Mesenteric fat pad (tissue), 1 donor: ENCODE measurements around the gene COL5A1. TPM values are rescaled to one million over a fixed set of nuclear protein-coding genes. Genes with fewer than 3 reads are reported as not detected.
"Not testable (repeated sequence)": the region's sequence is repeated elsewhere in the genome, so short reads cannot be mapped to it uniquely, and the experiment has no call there.

ENCODE experiments used
- DNase-seq: peaks from one replicate; pipeline ENCODE4 v3.0.0-alpha.2; 2020; ENCODE audit warnings: low spot score
- total RNA-seq: library from RNA; stranded (reverse); fragmentation: NEBNext Ultra II Directional; extraction: Animal tissue kit (Norgen Biotek cat#: 25700); gene quantifications from one replicate; pipeline ENCODE4 v1.2.1, GENCODE V29; 2021
- donor health status: DM: yes; HTN: yes; CAD: no.

COL5A1 gene
- total RNA-seq, 1 donor from 2014 or later: 84.7 TPM

DNA sequence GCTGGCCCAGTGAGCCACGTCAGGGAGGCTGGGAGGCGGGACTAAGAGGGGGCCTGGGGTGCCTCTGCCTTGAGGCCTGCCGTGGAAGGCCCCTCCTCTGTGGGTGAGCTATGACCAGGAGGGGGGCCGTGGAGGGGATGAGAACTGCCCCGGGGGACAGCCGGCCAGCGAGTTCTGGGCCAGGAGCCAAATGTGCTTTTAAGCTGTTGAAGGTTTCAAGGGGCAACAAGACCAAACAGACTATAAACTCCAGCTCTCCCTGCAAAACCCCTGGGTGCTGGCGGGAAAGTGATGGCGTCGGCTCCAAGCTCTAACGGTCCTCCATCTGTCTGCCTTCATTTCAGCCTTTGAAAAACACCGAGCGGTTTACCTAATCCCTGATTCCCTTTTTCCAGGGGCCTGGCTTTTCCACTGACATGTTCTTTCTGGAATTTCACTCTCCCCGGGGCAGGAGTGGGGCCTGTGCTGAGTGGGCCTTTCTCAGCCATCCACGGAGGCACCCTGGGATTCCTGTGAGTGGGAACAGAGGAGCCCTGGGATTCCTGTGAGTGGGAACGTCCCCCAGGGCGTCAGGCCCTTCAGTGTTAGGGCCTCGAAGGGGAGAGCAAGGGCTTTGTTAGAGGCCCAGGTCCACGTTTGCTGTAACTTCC is 65.6 kb downstream of the COL5A1 start:
- no peak for DNase-seq

DNA sequence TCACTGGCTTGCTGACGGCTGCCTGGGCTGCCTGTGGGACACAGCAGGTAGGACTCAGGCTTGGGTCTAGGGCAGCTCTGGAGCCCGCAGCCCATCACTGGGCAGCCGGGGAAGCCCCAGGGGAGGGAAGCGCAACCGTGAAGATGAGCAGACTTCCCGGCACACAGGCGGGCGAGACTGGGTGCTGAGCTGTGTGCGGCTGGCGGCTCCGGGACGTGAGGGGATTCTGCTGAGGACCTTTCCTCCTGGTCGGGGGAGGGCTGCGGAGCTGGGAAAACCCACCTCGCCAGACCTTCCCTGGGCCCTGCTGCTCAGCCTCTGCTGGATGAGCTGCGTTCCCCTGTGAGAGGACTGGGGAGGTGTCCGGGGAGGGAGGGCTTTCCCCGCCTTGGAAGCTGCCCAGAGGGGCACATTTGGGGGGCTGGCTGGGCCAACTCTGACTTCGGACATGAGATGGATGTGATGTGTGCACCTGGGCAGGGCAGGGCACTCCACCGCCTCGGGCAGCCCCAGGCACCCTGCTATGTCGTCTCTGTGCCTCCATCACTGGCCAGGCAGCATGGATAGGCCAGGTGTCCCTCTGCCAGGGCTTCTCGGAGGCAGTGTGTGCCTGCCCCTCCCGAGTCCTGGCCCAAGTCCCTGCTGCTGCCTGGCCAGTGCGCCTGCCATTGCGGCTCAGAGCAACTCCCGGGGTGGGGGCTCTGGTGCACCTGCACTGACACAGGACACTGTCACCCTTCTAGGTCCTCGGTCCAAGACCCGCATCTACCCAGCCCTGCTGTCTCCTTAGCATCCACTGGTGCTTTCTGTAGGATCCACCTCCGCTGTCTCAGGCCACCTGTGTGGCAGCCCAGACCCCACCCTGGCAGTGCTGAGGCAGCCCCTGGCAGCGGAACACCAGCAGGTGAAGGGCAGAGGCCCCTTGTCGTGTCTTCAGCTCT is 66.4 kb downstream of the COL5A1 start:
- no peak for DNase-seq

DNA sequence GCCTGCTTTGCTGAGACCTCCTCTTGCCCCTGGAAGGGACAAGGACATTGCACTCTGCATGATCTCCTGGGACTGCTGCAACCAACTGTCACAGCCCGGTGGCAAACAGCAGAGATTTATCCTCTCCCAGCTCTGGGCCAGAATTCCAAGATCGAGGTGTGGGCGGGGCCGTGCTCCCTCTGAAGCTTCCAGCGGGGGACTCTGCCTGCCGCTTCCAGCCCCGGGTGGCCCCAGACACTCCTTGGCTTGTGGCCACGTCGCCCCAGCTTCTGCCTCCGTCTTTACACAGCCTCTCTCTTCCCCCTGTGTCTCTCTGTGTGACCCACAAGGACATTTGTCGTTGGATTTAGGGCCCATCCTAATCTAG is 67.1 kb downstream of the COL5A1 start:
- DNase-seq: no peak

DNA sequence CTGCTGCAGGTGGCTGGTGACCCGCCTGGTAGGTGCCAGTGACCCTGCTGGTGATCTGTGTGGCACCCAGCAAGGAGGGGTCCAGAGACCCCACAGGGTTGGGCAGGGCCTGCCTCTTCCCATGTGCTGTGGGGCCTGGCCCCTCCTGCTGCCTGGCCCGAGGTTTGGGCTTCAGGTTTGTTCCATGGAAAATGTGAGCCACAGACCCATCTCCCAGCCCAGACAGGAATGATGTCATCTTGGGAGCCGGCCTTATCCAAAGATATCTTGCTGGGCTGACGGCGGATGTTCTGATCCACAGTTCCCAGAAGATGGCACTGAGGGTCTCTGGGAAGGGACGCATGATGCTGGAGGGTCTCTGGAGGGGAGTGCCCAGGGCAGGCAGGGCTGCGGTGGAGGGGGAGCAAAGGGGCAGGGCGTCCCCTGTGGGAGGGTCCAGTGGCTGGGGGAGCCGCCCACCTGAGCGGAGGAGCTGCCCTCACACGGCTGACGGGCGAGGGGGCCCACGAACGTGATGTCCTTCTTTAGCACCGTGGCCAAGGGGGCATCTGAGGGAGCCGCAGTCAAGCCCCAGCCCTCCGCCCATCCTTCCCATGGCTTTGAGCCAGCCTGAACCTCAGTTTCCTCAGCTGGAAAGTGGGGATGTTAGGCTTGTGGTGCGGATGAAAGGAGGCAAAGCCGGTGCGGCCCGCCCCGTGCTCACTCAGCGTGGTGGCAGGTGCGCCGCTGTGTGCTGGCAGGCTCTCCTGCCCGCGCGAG is 68.1 kb downstream of the COL5A1 start:
- no peak for DNase-seq

DNA sequence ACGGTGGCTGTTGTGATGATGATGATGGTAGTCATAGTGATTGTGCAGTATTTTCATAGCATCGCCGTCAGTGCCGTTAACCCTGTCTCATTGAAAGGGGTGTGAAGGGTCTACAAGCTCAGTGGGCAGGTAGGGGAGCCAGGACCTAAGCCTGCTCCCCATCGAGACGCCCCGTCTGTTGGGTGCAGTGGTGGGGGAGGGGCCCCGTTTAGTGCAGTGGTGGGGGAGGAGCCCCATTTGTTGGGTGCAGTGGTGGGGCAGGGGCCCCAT is 68.6 kb downstream of the COL5A1 start:
- DNase-seq: no peak

DNA sequence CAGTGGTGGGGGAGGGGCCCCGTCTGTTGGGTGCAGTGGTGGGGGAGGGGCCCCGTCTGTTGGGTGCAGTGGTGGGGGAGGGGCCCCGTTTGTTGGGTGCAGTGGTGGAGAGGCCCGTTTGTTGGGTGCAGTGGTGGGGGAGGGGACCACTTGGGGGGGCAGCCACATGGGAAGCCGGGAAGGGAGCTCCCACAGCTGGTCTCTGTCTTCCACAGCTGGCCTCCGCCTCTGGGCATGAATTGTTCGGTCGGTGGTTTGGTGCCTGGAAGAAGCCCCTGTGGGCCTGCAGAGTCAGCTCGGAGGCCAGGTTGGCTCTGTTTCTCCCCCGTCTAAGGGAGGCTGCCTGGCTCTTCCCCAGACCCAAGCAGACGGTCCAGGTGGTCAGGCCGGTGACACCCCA is 69.3 kb downstream of the COL5A1 start:
- no peak for DNase-seq

DNA sequence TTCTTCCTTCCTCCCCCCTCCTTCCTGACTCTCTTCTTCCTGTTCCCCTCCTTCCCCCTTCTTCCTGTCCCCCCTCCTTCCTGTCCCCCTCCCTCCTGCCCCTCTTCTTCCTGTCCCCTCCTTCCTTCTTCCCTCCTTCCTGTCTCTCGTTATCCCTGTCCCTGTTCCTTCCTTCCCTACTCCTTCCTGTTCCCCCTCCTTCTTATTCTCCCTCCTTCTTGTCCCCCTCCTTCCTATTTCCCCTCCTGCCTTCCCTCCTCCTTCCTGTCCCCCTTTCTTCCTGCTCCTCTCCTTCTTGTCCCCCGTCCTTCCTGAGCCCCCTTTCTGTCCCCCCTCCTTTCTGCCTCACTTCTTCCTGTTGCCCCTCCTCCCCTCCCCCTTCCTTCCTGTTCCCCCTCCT is 70.6 kb downstream of the COL5A1 start:
- DNase-seq: no peak

DNA sequence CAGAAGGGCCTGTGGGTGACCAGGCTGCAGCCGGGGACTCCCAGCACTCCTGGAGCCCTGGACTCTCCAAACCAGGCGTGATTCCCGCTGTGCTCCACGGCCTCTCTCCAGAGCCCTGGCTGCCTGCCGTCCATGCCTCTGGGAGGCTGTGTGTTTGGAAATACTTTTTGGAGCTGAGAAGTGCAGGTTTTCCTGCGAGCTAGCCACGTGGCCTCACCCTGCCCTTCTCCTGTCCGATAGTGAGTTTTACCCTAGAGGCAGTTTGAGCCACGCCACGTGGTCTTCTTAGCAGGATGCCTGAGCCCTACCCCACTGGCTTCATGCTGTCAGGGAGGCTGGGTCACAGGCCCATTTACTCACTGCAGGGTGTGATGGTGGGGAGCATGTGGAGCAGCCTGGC is 71.3 kb downstream of the COL5A1 start:
- no peak for DNase-seq

DNA sequence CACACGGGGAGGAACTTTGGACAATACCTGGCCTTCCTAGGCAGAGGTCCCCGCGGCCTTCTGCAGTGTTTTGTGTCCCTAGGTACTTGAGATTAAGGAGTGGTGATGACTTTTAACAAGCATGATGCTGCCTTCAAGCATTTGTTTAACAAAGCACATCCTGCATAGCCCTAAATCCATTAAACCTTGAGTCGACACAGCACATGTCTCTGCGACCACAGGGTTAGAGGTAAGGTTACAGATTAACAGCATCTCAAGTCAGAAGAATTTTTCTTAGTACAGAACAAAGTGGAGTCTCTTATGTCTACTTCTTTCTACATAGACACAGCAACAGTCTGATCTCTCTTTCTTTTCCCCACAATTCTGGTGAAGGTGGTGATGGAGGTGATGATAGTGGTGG is 73.9 kb downstream of the COL5A1 start:
- DNase-seq: not testable (repeated sequence)

DNA sequence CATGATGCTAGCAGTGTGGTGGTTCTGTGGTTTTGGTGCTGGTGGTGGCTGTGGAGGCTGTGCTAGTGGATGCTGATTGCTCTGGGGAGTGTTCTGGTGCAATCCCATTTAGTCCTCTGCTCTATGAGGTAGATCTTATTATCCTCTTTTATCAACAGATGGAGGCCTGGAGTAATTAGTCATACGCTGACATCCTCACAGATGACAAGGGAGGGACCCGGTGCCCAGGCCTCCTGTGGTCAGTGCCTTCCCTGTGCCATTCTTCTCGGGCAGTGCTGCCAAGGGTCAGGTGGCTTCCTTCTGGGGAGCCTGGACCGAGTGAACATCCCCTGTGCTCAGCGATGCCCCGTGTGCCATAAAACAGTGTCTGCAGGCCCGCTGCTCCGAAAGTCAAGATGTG is 74.5 kb downstream of the COL5A1 start:
- no peak for DNase-seq

DNA sequence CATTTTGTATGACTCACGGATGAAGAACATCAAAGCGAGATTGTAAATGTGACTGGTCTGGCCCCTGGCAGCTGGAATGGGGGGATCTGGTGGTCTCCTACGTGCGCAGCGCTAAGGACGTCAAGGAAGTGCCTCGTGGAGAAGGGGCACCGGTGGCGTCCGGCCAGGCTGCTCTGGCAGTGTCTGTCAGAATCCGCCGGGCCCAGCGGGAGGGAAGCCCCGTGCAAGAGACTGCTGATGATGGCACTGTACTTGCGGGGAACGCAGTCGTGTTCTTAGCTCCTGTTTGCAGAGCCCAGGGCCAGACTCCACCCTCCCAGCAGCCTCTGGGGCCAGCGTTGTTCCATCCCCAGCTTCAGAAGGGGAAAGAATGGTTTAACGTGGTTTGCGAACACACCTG is 75.5 kb downstream of the COL5A1 start:
- DNase-seq: no peak

DNA sequence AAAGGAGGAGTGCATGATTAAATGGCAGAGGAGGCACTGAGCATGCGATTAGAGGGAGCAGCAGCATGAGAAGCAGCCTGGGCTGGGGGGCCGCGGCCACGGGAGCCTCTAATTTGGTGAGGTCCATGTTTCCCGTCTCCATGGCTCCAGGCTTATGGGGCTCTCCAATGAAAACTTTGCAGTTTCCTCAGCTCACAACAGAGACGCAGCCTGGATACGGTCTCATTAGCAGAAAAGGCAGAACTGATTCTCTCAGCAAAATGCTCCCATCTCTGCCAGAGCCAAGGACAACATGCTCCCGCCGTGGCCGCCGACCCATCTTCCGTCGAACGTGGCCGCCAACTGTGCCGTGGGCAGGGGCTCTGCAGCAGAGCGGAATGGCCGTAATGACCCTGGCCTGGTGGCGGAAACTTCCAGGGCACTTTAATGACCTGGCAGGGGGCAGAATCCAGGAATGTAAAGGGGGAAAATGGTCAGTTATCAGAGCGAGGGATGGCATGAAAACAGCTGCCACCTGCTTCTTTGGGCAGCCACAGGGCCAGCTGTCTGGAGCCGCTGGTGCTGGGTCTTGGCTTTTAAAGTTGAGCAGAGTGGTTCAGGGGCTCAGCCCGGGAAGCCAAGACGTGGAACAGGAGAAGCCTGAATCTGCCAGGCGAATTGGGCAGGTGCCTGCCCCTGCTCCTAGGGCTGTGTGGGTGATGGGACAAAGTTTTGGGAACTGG is 76.5 kb downstream of the COL5A1 start:
- no peak for DNase-seq

DNA sequence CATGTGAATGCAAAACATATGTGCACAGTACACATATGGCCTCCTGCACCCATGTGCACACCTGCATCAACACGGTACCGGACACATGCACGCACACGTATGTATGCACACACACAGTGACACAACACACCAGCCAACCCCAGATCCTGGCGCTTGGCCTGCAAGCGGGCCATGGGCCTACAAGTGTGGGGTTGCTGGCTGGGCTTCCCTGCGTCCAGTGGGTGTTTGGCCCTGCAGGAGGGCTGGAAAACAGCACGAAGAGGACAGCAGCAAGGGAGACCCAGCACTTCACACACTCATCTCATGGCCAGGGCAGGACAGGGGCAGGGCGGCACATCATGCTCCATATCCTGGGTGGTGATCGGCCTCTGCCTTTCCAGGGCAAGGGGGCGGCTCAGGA is 77.7 kb downstream of the COL5A1 start:
- no peak for DNase-seq

DNA sequence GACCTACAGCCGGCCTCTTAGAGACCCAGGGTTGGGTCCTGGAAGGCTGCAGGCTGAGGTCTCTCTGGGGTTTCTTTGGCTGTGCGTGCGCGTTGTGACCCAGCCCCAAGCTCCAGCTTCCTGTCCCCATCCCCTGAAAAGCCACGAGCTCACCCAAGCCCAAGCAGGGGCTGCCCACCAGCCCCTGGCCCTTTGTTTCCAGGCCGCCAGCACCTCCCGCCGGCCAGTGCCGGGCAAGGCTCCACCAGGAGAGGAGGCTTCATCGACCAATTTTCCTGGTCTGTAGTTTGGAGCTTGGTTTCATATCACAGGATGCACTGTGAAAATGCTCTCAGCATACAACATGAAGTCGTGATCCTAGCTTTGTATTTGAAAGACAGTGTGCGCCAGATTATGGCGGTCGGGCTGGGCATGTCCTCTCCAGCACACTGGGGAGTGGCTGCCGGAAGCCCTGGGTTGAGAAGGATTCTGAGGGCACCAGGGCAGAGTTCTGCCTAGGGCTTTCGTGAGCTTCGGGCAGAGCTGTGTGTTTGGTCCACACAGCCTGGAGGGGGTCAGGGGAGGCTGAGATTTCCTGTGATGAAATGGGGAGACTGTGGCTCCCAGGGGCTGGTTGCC is 78.6 kb downstream of the COL5A1 start:
- DNase-seq: no peak

DNA sequence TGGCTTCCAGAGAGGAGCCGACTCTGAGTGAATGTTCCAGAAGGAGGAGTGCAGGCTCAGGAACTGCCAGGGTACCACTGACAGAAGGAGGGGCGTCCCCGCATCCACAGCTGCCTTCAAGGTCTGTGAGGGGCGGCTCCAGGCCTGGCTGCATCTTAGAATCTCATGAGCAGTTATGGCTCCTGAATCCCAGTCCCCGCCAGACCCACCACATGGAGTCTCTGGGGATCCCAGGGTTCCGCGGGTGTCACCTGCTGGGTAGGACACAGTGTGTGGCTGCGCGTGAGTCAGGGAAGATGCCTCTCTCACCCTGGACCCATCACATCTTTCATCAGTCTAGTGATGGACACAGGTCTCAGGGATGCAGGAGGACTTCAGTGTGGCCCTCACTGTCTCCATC is 79.2 kb downstream of the COL5A1 start:
- no peak for DNase-seq

DNA sequence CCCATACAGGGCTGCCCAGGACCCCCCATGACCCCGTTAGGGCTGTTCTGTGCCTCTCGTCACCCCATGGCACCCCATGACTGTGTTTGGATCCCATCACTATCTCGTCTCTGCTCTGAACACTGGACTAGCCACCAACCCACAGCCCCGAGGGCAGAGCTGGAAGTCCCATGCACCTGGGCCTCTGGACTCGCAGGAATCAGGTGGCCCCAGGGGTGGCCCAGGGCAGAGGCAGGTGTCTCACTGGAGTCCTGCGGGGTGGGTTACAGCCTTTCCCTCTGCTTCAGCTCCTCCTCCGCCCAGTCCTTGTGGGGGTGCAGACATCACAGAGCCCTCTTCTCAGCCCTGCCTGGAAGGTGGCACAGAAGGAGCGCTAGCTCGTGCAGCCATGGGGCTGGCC is 79.7 kb downstream of the COL5A1 start:
- DNase-seq: no peak

DNA sequence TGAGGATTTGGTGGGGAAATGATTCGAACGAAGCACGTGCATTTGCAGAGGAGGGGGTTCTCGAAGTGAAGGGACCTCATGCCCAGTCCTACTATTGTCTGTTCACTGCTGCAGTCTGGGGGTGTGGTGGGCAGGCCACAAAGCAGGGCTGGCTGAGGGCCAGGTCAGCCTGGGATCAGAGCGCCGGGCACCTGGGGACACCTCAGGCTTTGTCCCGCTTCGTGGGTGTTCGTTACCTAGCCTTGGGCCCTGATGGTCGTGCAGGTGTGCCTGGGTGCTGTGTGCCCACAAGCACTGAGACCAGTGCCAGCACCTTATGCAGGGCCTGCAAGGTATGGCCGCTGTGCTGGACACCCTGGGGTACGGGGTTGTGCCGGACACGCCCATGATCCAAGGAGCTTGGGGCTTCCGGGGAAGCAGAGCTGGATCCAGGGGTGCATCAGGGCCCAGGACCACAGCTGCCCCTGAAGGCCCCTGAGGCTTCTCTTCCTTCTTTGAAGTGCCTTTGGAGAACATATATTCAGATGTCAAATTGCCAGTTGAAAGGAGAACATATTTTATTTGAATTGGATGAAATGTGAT is 80.6 kb downstream of the COL5A1 start:
- DNase-seq: no peak

DNA sequence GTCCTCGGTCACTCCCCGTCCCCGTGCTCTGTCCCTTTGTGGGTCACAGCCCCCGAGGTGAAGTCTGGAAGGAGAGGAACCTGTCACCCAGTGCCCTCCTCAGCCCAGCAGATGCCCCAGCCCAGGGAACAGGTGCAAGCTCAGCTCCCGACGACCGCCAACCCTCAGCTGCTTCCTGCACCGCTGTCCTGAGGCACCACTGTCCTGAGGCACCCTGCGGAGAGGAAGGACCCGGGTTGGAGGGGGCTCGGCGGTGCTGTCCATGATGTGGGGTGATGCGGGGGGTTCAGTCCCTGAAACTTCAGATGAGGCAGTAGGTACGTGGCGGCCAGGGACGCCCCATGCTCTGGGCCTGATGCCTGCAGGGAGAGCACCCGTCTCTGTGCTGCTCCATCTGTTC is 81.4 kb downstream of the COL5A1 start:
- DNase-seq: no peak

DNA sequence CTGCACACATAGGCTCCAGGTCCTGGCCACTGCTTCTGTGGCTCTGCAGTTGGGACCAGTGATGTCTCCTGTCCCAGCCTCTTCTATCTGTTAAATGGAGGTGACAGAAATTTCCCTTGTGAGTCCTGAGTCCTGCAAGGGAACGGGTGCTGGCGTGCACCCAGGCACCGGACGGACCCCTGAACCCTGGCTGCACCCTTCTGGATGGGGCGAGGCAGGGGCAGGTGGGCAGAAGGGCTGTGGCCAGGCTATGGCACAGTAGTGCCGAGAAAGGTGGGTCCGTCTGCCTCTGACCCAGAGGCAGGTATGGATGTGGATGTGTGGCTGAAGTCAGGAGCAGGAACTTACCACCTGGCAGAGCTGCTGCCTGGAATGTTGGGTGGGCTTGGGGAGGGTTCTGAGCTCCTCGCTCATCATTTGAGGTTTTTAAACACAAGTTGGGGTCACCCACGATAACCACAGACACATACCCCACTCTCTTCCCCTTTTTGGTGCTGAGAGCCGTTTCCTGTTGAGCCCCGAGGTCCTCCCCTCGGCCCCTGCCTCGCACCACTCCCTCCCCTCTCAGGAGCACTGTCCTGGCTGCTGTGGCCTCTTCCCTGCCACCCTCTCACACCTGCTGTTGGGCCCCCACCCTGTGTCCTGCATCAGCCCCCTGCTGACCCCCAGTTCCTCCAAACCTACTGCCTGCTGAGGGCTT is 82.0 kb downstream of the COL5A1 start:
- DNase-seq: no peak

DNA sequence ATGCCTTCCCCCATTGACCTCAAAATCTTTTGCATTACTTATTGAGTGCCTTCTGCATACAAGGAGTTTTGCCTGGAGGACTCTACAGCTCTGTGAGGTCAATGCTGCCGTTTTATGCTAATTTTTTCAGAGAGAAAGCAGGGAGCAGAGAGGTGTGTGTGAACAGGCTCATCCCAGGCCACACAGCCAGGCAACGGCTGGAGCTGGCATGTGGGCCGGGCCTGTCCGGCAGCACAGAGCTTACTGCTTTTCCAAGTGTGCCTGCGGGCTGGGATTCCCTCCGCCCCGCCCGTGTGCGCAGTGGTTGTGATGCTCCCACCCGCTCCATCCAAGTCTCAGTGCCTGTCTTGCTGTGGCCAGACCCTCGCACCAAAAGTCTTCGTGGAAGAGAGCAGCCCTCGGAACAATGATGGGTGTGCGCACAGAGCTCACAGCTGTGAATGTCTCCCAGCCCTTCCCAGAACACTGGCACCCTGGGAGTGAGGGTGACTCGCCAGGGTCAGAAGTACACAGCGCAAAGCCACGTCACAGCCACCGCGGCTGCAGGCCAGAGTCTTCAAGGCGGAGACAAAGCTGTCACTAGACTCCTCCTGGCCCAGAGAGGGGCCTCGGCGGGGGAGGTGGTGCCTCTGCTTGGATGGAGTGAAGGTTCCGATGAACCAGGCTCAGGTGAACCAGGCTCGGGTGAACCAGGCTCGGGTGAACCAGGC is 82.8 kb downstream of the COL5A1 start:
- no peak for DNase-seq
